ENCODE results near the gene CLDN1.

DNA sequence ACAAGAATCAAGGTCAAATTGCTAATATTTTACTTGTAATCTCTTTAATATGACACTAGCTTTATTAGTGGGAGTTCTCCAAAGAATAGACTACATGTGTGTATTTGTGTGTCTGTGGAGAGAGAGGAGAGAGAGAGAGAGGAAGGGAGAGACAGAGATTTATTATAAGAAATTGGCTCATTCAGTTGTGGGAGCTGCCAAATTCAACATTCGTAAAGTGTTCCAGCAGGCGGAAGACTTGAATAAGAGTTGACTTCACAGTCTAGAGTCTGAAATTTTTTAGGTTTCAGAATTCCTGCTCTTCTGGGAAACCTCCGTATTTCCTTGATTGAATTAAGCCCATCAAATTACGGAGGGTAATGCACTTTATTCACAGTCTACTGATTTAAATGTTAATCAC is 4.7 kb upstream of the CLDN1 start:
- TF ChIP-seq, protein P1, sequence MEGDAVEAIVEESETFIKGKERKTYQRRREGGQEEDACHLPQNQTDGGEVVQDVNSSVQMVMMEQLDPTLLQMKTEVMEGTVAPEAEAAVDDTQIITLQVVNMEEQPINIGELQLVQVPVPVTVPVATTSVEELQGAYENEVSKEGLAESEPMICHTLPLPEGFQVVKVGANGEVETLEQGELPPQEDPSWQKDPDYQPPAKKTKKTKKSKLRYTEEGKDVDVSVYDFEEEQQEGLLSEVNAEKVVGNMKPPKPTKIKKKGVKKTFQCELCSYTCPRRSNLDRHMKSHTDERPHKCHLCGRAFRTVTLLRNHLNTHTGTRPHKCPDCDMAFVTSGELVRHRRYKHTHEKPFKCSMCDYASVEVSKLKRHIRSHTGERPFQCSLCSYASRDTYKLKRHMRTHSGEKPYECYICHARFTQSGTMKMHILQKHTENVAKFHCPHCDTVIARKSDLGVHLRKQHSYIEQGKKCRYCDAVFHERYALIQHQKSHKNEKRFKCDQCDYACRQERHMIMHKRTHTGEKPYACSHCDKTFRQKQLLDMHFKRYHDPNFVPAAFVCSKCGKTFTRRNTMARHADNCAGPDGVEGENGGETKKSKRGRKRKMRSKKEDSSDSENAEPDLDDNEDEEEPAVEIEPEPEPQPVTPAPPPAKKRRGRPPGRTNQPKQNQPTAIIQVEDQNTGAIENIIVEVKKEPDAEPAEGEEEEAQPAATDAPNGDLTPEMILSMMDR (conservative IDR thresholded peaks at IDR 0.05 in 1 of 2, IDR thresholded peaks at IDR 0.05 in 1 of 2; ENCODE audit: low read depth in 1 of 2, low read length in 2 of 2): peak; percentile 21 to 26
- TF ChIP-seq EZH2 (IDR thresholded peaks at IDR 0.05; ENCODE audit: low read length, missing control alignments): no peak

Measured in fibroblast of lung (primary cell).